AG09309 (cell line): Measurements from ENCODE around the gene MGAT5B.

ENCODE experiments used
- DNase-seq: peaks from one replicate; pipeline ENCODE4 v3.0.0-alpha.2; 2010; ENCODE audit warnings: low read depth
- H3K4me3 ChIP-seq: 2 replicates; pipeline ENCODE4 v1.5.1; 2011; ENCODE audit warnings: mild to moderate bottlenecking, low read depth, low read length, moderate library complexity; ENCODE audit not compliant: control insufficient read depth
- CTCF ChIP-seq: IDR thresholded peaks from 2 replicates; pipeline ENCODE4 v1.5.1; 2011; ENCODE audit warnings: mild to moderate bottlenecking, low read depth, low read length, inconsistent platforms; ENCODE audit not compliant: insufficient read depth, control insufficient read depth; ENCODE audit errors: missing control alignments

Gene MGAT5B

DNA sequence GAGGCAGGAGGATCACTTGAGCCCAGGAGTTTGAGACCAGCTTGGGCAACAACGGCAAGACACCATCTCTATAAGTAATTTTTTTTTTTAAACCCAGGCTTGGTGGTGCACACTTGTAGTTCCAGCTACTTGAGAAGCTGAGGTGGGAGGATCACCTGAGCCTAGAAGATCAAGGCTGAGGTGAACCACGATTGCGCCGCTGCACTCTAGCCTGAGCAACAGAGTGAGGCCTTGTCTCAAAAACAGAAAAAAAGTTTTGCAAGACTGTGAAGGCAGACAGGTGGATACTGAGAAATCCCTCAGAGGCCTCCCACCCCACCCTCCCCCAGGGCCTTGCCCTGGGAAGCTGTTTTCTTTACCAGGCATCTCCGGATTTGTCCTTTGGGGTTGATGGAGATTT lies 125.4 kb downstream of the MGAT5B start:
- TF ChIP-seq CTCF: no peak

GRCh38 chr17:76994237-76994637 lies 126.0 kb downstream of the MGAT5B start:
- no peak for TF ChIP-seq CTCF
- no peak for DNase-seq
- no peak overlapping the region for H3K4me3 ChIP-seq

More for the DNA sequence above, 125.4 kb downstream of the MGAT5B start:
- no peak overlapping the region for H3K4me3 ChIP-seq
- no peak for DNase-seq

GRCh38 chr17:76995387-76996105 lies 127.3 kb downstream of the MGAT5B start:
- no peak overlapping the region for H3K4me3 ChIP-seq
- no peak for DNase-seq
- no peak for TF ChIP-seq CTCF

DNA sequence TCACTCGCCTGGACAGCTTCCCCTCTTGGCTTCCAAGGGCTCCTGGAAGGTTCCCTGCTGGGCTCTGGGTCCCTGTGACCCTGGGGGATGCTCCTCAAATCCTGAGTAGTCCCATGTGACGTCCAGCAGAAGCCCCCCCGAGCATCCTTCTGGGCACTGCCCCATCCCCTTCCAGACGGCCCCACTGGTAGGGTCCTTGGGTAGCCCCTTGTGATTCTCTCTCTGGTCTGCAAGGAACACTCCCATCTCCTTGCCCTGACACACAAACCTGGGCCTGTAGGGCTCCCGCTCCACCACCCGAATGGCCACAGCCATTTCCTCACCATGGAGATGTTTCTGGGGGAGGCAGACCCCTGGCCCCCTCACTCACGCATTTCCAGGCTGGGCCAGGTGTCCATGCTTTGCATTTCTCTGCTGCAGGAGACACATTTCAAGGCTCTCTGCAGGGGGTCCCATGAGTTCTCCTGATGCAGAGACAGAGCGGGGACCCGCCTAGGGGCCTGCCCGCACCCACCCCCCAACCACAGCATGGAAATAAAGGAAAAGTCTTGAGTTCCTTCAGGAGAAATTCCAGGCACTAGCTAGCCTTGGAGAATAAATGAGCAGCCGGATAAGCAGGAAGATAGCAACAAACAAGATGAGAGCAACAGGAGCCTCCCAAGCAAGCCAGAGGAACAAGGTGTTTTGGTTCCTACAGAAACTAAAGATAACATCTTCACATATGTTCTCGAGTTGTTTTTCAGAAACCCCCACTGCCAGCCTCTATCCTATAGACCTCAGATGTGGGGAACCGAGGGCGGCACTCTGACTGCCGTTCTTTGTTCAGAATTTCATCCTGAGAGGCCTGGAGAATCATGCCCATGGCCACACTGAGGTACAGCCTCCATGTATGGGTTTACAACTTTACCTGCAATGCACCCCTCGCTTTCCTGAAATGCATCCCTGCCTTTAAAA lies 128.8 kb downstream of the MGAT5B start:
- TF ChIP-seq CTCF: no peak
- H3K4me3 ChIP-seq: no peak overlapping the region
- no peak for DNase-seq

GRCh38 chr17:76997981-76998531 lies 129.9 kb downstream of the MGAT5B start:
- DNase-seq: no peak
- TF ChIP-seq CTCF: no peak
- no peak overlapping the region for H3K4me3 ChIP-seq

DNA sequence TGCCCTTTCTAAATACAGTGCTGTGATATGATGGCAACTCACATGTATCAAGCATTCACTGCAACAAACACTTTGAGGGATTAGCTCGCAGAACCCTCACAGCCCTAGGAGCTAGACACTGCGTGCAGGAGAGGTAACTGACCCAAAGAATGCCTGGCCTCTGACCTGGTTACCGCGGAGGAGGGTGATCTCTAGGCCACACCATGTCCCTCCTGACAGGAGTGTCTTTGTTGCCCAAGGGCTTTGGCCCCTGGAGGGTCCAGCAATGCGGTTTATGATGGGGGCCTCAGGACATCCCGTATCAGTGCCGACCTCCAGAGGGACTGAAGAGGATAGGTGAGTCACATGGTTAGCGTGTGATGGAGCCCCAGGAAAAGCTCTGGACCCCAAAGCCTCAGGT lies 130.6 kb downstream of the MGAT5B start:
- no peak overlapping the region for H3K4me3 ChIP-seq
- TF ChIP-seq CTCF: no peak
- DNase-seq: no peak
